Measurements from ENCODE around the gene PITX2.

The PITX2 gene

GRCh38 chr4:110602061-110602460, 20.8 kb downstream of the PITX2 start:
- H3K9ac ChIP-seq (ENCODE audit: low read depth, low read length), result no peak overlapping the region
- no peak overlapping the region for H3K4me3 ChIP-seq (ENCODE audit: low read depth in 1 of 2, low read length in 2 of 2)
- no peak overlapping the region for H3K4me2 ChIP-seq (ENCODE audit: insufficient read depth, low read length)
- H3K27ac ChIP-seq (ENCODE audit: low read length), result no peak overlapping the region
- no peaks in the 10 kb centered on the region for H3K79me2 ChIP-seq (ENCODE audit: insufficient read depth, low read length)
- no peaks in the 10 kb centered on the region for H3K36me3 ChIP-seq (ENCODE audit: insufficient read depth, low read length)
- DNase-seq (no peak), ATAC-seq (ENCODE audit: insufficient read depth, low read depth) (no peak)
- H2AFZ ChIP-seq (ENCODE audit: low read depth, low read length), result no peak overlapping the region
- H3K27me3 ChIP-seq (ENCODE audit: insufficient read depth, low read length, poor library complexity), result no peaks in the 10 kb centered on the region
- H3K4me1 ChIP-seq (ENCODE audit: insufficient read depth, low read length), result no peaks in the 10 kb centered on the region
- H4K20me1 ChIP-seq (ENCODE audit: insufficient read depth, low read length), result no peaks in the 10 kb centered on the region
- no peaks in the 10 kb centered on the region for H3K9me3 ChIP-seq (ENCODE audit: insufficient read depth, low read length, severe bottlenecking)
- TF ChIP-seq CTCF (IDR thresholded peaks at IDR 0.05; ENCODE audit: borderline replicate concordance, extremely low read depth, low read length, poor library complexity, severe bottlenecking) (no peak), EZH2 (IDR thresholded peaks at IDR 0.05; ENCODE audit: borderline replicate concordance, low read depth, low read length, severe bottlenecking) (no peak)

GRCh38 chr4:110597582-110597981, 25.3 kb downstream of the PITX2 start:
- Histone ChIP-seq H3K27me3 (ENCODE audit: insufficient read depth, low read length, poor library complexity) (no peaks in the 10 kb centered on the region), H2AFZ (ENCODE audit: low read depth, low read length) (no peak overlapping the region), H3K4me1 (ENCODE audit: insufficient read depth, low read length) (no peaks in the 10 kb centered on the region), H3K9ac (ENCODE audit: low read depth, low read length) (no peak overlapping the region), H4K20me1 (ENCODE audit: insufficient read depth, low read length) (no peaks in the 10 kb centered on the region), H3K36me3 (ENCODE audit: insufficient read depth, low read length) (no peaks in the 10 kb centered on the region), H3K4me2 (ENCODE audit: insufficient read depth, low read length) (no peak overlapping the region), H3K9me3 (ENCODE audit: insufficient read depth, low read length, severe bottlenecking) (peaks cover 10% of the 10 kb centered on the region), H3K27ac (ENCODE audit: low read length) (no peak overlapping the region), H3K79me2 (ENCODE audit: insufficient read depth, low read length) (no peaks in the 10 kb centered on the region), H3K4me3 (ENCODE audit: low read depth in 1 of 2, low read length in 2 of 2) (no peak overlapping the region)
- TF ChIP-seq EZH2 (IDR thresholded peaks at IDR 0.05; ENCODE audit: borderline replicate concordance, low read depth, low read length, severe bottlenecking) (no peak), CTCF (IDR thresholded peaks at IDR 0.05; ENCODE audit: borderline replicate concordance, extremely low read depth, low read length, poor library complexity, severe bottlenecking) (no peak)
- ATAC-seq (ENCODE audit: insufficient read depth, low read depth) (no peak), DNase-seq (no peak)

- TF ChIP-seq CTCF (IDR thresholded peaks at IDR 0.05; ENCODE audit: borderline replicate concordance, extremely low read depth, low read length, poor library complexity, severe bottlenecking) (no peak), EZH2 (IDR thresholded peaks at IDR 0.05; ENCODE audit: borderline replicate concordance, low read depth, low read length, severe bottlenecking) (no peak)
- ATAC-seq (ENCODE audit: insufficient read depth, low read depth) (no peak), DNase-seq (no peak)
- Histone ChIP-seq H3K27ac (ENCODE audit: low read length) (no peak overlapping the region), H3K4me1 (ENCODE audit: insufficient read depth, low read length) (no peaks in the 10 kb centered on the region), H3K9ac (ENCODE audit: low read depth, low read length) (no peak overlapping the region), H3K79me2 (ENCODE audit: insufficient read depth, low read length) (no peaks in the 10 kb centered on the region), H2AFZ (ENCODE audit: low read depth, low read length) (no peak overlapping the region), H3K9me3 (ENCODE audit: insufficient read depth, low read length, severe bottlenecking) (peaks cover 10% of the 10 kb centered on the region), H3K4me3 (ENCODE audit: low read depth in 1 of 2, low read length in 2 of 2) (no peak overlapping the region), H3K36me3 (ENCODE audit: insufficient read depth, low read length) (no peaks in the 10 kb centered on the region), H4K20me1 (ENCODE audit: insufficient read depth, low read length) (no peaks in the 10 kb centered on the region), H3K27me3 (ENCODE audit: insufficient read depth, low read length, poor library complexity) (no peaks in the 10 kb centered on the region), H3K4me2 (ENCODE audit: insufficient read depth, low read length) (no peak overlapping the region)
Measured at GRCh38 chr4:110596431-110596830, 26.4 kb downstream of the PITX2 start.

- ATAC-seq (ENCODE audit: insufficient read depth, low read depth) (no peak), DNase-seq (no peak)
- Histone ChIP-seq H3K4me1 (ENCODE audit: insufficient read depth, low read length) (no peaks in the 10 kb centered on the region), H3K27me3 (ENCODE audit: insufficient read depth, low read length, poor library complexity) (no peaks in the 10 kb centered on the region), H3K79me2 (ENCODE audit: insufficient read depth, low read length) (no peaks in the 10 kb centered on the region), H3K27ac (ENCODE audit: low read length) (no peak overlapping the region), H3K36me3 (ENCODE audit: insufficient read depth, low read length) (no peaks in the 10 kb centered on the region), H3K9me3 (ENCODE audit: insufficient read depth, low read length, severe bottlenecking) (peaks cover 10% of the 10 kb centered on the region), H3K4me2 (ENCODE audit: insufficient read depth, low read length) (no peak overlapping the region), H3K4me3 (ENCODE audit: low read depth in 1 of 2, low read length in 2 of 2) (no peak overlapping the region), H2AFZ (ENCODE audit: low read depth, low read length) (no peak overlapping the region), H4K20me1 (ENCODE audit: insufficient read depth, low read length) (no peaks in the 10 kb centered on the region), H3K9ac (ENCODE audit: low read depth, low read length) (no peak overlapping the region)
- no peak for TF ChIP-seq EZH2 (IDR thresholded peaks at IDR 0.05; ENCODE audit: borderline replicate concordance, low read depth, low read length, severe bottlenecking)
- TF ChIP-seq CTCF (IDR thresholded peaks at IDR 0.05; ENCODE audit: borderline replicate concordance, extremely low read depth, low read length, poor library complexity, severe bottlenecking), result no peak
Measured at GRCh38 chr4:110595583-110595982, 27.3 kb downstream of the PITX2 start.

All from DND-41 (cell line).